HCEC 1CT (cell line): ENCODE results near the gene ALKBH7.
"Not testable (repeated sequence)": the region's sequence is repeated elsewhere in the genome, so short reads cannot be mapped to it uniquely, and the experiment has no call there.

Experiments
- DNase-seq: peaks from one replicate; pipeline ENCODE4 v3.0.0-alpha.2; 2017

The ALKBH7 gene, protein sequence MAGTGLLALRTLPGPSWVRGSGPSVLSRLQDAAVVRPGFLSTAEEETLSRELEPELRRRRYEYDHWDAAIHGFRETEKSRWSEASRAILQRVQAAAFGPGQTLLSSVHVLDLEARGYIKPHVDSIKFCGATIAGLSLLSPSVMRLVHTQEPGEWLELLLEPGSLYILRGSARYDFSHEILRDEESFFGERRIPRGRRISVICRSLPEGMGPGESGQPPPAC

DNA sequence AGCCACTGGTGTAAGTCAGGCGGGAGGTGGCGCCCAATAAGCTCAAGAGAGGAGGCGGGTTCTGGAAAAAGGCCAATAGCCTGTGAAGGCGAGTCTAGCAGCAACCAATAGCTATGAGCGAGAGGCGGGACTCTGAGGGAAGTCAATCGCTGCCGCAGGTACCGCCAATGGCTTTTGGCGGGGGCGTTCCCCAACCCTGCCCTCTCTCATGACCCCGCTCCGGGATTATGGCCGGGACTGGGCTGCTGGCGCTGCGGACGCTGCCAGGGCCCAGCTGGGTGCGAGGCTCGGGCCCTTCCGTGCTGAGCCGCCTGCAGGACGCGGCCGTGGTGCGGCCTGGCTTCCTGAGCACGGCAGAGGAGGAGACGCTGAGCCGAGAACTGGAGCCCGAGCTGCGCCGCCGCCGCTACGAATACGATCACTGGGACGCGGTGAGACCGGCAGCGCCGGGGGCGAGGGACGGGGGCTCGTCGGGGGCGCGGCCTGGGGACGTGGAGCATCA, at the start of gene ALKBH7:
ALKBH7 (plus strand) TSS at position 201 of the 502 bp plus-strand sequence; CDS start at position 228, 27 bp downstream.
- DNase-seq, result peak; percentile 100

DNA sequence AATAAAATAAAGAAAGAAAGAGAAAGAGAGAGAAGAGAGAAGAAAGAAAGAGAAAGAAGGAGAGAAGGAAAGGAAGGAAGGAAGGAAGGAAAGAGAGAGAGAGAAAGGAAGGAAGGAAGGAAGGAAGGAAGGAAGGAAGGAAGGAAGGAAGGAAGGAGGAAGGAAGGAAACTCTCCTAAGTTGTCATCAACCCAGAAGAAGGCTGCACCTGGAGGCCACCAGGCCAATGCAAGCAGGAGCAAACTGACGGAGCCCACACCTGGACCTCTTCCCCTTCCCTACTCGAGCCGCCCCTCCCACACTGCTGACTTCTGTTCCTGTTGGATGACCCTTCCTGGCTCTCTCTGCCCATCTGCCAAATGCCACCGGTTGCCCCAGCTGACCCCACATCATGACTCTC, 47.8 kb upstream of the ALKBH7 start:
- DNase-seq, result no peak

DNA sequence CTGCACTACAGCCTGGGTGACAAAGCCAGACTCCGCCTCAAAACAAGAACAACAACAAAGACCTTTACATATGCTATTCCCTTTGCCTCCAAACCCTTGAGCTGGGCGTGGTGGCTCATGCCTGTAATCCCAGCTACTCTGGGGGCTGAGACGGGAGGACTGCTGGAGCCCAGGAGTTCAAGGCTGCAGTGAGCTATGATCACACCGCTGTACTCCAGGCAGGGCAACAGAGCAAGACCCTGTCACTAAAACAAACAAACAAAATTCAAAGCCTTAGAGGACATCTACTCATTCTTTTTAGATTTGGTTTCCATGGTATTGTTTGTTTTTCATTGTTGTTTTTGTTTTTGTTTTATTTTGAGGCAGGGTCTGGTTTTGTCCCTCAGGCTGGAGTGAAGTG, 47.0 kb upstream of the ALKBH7 start:
- DNase-seq, result no peak

DNA sequence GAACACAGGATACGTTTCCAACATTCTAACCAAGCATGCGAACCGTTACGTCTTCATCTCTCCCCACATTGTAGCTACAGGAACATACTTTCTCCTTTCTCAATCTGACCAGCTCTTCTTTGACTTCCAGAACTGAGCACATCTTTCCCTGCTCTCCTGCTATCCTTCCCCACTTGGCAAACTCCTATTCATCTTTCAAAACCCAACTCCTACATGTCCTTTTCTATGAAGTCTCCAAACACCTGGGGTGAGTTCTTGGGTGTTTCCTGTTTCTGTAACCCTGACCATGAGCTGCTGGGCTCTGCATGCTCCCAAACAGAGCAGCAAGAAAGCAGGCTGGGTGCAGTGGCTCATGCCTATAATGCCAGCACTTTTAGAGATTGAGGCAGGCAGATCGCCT, 45.8 kb upstream of the ALKBH7 start:
- no peak for DNase-seq

DNA sequence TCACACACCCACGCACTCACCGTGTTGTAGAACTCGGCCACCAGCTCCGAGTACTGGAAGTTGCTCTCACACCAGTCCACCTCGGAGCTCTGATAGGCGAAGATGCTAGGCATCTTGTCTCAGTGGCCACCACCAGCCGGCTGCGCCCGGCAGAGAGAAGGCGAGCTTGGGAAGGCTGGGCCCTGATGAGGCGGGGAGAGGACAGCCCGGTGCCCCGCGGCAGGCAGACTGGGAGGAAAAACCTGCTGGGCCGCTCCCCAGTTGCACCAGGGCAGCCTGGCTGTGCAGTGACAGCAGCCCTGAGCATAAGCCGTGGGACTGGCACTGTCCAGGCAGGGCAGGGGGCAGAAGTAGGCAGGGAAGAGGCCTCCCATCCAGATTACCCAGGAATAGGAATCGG, 39.2 kb upstream of the ALKBH7 start, which contains the start of gene ACER1:
ACER1 (minus strand) TSS at position 174 of the 400 bp plus-strand sequence; CDS start at position 113, 61 bp downstream.
- DNase-seq, result no peak

DNA sequence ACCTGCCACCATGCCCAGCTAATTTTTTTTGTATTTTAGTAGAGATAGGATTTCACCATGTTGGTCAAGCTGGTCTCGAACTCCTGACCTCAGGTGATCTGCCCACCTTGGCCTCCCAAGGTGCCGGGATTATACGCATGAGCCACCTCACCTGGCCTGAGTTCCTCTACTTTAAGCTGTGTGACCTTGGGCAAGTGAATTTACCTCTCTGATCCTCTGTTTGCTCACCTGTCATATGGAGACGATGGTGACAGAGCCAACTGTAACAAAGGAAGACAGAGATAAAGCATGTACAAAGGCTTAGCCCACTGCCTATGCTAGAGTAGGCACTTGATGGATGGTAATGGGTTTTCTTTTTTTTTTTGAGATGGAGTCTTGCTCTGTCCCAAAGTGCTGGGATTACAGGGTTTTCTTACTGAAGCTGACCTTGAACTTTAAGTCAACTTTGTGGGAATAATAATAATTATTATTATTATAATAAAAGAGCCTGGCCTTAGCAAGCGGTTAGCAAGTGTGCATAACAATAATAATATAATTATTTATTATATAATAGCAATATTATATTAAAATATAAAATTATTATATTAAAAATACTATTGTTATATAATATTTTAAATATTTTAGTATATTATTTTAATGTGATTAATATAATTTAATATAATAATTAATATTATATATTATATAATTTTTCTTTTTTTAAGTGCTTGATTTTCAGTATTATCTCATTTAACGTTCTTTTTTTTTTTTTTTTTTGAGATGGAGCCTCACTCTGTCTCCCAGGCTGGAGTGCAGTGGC, 37.9 kb upstream of the ALKBH7 start:
- DNase-seq, result no peak

DNA sequence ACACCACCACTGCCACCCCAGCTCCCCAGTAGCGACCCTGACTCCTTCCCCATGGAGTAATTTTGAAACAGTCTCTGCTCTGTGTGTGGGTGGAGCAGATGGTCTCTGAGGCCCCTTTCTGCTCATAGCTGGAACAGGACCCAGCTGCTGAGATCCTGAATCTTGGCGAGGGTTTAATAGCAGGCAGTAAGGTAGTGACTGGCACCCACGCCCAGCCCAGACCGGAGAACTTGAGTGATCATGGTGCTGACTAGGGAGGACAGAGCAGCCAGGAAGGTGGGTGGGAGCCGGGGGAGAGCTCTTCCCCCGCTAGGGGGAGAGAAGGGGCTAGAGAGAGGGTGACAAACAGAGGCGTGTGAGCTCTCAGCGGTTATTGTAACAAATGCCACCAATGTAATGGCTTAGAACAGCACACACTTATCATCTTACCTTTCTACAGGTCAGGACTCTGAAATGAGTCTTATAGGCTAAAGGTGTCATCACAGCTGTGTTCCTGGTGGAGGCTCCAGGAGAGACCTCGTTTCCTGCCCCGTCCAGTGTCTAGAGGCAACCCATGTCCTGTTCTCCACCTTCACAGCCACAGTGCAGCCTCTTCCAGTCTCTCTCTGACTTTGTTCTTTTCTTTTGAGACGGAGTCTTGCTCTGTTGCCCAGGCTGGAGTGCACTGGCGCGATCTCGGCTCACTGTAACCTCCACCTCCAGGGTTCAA, 31.9 kb upstream of the ALKBH7 start:
- no peak for DNase-seq

DNA sequence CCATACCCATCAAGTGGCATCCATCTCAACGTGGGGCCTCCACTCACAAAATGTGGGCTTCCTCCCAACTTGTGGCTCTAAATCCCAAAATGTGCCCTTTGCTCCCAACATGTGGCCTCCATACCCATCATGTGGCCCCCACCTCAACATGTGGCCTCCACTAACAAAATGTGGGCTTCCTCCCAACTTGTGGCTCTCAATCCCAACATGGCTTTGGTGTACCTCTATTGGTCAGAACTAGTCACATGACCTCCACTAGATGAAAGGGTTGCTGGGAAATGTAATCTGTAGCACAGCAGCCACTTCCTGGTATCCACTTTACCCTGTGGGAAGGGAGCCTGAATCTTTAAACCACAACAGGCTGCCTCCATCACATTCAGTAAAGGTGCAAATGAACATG, 29.1 kb upstream of the ALKBH7 start:
- no peak for DNase-seq

DNA sequence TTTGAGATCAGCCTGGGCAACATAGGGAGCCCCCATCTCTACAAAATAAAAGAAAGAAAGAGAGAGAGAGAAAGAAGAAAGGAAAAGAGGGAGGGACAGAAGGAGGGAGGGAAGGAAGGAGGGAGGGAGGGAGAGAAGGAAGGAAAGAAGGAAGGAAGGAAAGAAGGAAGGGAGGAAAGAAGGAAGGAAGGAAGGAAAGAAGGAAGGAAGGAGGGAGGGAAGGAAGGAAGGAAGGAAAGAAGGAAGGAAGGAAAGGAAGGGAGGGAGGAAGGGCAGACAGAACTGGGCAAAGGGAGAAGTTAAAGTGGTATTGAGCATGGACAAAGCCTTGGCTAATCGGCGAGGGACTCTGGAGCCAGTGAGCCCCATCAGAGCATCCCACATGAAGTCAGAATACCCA, 23.3 kb upstream of the ALKBH7 start:
- not testable (repeated sequence) for DNase-seq

DNA sequence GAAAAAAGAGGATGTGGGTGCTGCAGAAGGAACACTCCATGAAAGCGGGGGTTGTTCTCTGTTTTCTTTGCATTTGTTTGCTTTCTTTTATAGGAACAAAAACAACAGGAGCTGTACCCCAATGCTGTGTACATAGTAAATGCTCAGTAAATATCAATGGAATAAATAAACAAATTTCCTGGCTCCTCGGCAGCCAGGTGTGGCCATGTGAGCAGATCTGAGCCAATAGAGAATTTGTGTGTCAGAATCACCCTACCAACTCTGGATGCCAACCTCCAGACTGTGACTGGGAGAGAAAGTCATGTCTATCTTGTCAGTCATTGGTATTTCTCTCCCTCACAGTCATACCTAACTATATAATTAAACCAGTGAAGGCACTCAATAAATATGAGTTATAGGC, 21.9 kb upstream of the ALKBH7 start:
- DNase-seq, result no peak

DNA sequence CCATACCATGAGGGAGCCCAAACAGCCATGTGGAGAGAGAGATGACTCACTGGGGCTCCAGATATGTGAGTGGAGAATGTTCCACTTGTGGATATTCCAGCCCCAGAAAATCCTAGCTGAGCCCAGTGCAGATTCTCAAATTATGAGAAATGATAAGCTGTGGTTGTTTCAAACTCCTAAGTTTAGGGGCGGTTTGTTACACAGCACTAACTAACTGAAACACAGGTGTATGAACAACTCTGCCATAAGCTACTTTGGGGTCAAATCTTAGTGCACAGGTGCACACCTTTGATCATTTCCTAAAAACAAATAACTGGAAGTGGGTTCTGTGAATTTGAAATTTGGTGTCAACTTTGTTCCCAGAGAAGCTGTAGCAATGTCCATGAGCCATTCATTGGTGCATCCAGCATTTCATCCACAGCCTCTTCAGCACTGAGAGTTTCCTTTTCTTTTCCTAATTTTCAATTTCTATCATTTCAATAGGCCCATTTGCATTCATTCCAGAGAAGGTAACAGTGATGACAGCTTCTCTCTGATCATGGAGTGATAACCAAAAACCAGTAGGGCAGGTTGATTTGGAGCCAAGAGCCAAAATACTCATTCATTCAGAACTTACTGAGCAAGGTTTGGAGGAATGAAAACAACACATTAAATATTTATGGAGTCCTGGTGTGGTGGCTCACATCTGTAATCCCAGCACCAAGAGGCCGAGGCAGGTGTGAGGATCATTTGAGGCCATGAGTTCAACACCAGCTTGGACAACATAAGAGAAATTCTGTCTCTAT, 20.0 kb upstream of the ALKBH7 start:
- no peak for DNase-seq

DNA sequence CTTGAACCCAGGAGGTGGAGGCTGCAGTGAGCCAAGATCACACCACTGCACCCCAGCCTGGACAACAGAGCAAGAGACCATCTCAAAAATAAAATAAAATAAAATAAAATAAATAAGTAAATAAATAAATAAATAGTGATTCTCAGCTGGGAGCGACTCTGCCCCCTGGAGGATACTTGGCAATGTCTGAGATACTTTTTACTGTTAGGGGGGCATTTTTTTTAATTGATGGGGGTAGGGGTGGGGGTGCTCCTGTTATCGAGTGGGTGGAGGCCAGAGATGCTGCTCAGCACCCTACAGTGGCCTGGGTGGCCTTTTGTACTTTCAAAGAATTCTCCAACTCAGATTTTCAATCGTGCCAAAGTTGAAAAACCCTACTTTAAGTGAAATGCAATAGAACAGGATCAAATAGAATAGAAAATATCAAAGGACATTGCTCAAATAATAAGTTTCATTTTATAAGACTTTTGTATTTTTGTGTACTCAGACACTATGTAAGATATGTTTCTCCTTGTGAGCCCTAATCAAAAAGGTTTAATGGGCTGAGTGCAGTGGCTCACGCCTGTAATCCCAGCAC, 18.4 kb upstream of the ALKBH7 start:
- peak; percentile 26 for DNase-seq

DNA sequence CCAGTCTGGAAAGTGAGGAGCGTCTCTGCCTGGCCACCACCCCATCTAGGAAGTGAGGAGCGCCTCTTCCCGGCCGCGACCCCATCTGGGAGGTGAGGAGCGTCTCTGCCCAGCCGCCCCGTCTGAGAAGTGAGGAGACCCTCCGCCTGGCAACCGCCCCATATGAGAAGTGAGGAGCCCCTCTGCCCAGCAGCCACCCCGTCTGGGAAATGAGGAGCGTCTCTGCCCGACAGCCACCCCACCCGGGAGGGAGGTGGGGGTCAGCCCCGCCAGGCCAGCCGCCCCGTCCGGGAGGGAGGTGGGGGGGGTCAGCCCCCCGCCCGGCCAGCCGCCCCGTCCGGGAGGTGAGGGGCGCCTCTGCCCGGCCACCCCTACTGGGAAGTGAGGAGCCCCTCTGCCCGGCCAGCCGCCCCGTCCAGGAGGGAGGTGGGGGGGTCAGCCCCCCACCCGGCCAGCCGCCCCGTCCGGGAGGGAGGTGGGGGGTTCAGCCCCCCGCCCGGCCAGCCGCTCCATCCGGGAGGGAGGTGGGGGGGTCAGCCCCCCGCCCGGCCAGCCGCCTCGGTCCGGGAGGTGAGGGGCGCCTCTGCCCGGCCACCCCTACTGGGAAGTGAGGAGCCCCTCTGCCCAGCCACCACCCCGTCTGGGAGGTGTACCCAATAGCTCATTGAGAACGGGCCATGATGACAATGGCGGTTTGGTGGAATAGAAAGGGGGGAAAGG, 17.1 kb upstream of the ALKBH7 start:
- DNase-seq, result not testable (repeated sequence)

DNA sequence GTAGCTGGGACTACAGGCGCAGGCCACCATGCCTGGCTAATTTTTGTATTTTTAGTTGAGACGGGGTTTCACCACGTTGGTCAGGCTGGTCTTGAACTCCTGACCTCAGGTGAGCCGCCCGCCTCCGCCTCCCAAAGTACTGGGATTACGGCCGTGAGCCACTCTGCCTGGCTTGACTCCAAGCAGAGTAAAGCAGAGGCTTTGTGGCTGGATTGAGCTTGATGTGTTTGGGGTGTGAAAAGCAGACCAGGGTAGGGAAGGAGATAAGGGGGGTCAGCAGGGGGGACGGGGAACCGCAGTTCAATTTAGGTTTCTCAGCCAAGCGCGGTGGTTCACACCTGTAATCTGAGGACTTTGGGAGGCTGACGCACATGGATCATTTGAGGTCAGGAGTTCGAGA, 15.4 kb upstream of the ALKBH7 start:
- DNase-seq, result no peak

DNA sequence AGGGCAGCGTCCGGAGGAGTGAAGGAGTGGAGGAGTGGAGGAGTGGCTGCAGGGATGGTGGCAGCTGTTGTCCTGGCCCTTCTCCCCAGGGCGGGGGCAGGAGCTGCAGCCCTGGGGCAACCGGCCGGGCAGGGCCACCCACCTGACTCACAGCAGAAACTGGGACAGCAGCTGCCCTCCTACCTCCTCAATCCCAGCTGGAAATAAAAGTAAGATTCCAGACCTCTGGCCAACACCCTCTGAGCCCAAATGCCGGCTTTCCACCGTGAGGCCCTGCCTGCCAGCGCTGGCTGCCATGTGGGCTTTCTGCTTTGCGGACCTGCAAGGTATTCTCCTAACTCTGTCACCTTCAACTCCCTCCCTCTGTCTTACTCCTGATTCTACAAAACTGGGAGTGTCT, 14.6 kb upstream of the ALKBH7 start:
- DNase-seq, result no peak

DNA sequence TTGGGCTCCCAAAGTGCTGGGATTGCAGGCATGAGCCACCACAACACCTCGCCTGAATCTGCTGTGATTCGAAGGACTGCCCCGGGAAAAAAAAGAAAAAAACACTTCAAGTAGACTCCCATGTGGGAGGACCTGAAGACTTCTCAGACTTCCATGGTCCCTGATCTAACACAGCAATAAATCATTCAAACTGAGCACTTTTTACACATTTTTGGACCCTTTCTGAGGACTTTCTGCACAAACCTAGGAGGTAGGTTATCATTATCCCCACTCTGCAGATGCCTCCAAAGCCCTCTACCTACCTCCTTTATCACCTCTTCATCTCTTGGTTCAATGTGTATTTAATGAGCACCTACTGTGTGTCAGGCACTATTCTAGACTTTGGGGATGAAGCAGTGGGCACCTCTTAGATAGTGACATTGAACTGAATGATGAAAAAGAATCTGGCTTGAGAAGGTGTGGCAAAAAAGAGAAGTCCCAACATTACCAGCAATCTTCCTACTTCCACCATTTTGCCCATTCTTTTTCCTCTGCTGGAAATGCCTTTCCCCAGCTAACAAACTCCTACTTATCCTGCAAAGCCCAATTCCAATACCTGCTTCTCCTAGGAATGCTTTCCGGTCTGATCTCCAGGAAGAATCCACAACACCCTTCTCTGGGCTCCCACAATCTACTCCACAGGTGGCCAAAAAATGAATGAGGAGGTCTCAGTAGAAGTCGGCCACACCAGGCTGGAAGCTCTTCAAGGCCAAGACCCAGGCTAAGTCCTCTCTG, 12.8 kb upstream of the ALKBH7 start:
- DNase-seq, result no peak

DNA sequence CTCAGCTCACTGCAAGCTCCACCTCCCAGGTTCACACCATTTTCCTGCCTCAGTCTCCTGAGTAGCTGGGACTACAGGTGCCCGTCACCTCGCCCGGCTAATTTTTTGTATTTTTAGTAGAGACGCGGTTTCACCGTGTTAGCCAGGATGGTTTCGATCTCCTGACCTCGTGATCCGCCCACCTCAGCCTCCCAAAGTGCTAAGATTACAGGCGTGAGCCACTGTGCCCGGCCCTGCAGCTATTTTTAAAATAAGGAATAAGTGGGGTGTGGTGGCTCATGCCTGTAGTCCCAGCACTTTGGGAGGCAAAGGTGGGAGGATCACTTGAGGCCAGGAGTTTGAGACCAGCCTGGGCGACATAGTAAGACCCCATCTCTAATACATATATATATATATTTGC, 12.1 kb upstream of the ALKBH7 start:
- DNase-seq, result not testable (repeated sequence)

DNA sequence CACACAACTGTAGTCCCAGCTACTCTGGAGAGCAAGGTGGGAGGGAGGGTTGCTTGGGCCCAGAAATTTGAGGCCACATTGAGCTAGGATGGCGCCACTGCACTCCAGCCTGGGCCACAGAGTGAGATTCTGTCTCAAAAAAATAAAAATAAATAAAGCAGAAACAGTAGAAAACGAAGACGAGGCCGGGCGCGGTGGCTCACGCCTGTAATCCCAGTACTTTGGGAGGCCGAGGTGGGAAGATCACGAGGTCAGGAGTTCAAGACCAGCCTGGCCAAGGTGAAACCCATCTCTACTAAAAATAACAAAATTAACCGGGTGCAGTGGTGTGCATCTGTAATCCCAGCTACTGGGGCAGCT, 11.8 kb upstream of the ALKBH7 start:
- not testable (repeated sequence) for DNase-seq

DNA sequence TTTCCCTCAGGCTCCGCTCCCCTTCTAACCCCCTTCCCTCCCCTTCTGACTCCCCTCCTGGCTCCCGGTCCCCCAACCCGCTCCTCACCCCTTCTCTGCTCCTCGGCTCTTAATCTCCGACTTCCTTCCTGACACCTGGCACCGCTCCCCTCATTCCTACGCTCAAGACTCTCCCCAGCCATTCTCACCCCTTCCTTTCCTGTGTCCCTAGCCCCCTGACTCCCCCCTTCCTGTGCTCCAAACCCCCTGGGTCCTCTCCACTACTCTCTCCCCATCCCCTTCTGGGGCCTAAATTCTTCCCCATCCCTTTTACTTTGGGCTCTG, 10.6 kb upstream of the ALKBH7 start:
- peak; percentile 34 for DNase-seq

DNA sequence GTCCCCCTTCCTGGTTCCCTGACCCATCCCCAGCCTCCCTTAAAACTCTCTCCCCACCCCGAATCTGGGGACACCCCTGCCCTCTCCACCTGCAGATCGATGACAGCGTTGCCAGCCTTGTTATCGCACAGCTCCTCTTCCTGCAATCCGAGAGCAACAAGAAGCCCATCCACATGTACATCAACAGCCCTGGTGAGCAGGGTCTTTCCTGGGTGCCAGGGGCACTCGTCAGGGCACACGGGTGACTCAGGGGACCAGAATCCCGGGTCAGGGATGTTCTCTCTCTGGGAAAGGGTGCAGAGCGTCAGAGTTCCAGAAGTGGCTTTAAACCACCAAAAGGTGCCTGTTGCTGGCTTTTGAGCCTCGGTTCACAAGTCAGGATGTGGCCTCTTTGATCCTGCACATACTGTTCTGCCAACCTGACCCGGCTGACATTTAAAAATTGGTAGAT, 10.2 kb upstream of the ALKBH7 start:
- no peak for DNase-seq

DNA sequence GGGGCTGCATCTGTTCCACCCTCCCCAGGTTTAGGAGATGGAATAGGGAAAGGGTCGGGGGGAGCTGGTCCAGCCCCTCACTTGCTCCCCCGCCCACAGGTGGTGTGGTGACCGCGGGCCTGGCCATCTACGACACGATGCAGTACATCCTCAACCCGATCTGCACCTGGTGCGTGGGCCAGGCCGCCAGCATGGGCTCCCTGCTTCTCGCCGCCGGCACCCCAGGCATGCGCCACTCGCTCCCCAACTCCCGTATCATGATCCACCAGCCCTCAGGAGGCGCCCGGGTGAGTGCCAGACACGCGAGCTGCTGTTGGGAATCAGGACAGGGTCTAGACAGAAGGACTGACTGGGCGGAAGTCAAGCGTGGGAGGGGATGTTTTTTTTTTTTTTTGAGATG, 8.2 kb upstream of the ALKBH7 start:
- no peak for DNase-seq
